ENCODE measurements around the gene KRT83.

Gene KRT83

DNA sequence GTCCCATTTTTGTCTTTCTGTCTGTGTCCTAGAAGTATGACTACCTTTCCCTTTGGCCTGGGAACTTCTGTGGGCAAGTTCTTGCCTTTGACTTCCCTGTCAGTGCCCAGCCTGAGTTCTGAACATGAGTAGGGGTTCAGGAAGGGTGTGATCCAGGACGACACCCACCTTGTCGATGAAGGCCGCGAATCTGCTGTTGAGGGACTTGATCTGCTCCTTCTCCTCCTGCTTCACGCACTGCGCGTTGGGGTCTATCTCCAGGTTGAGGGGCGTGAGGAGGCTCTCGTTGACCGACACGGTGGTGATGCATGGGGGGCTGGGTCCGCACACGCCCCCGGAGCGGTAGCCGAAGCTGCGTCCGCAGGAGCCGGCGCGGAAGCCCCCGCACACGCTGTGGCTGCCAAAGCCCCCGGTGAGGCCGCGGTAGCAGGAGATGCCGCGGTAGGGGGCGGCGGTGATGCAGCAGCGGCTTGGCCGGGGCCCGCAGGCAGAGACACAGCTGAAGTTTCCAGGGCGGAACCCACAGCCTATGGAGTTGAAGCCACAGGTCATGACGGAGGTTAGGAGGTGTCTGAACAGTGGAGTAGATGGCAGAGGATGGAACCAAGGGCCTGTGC, at the start of gene KRT83:
Gene KRT83 (minus strand): TSS at position 615 of the 617 bp plus-strand sequence. CDS start 63 bp downstream, at position 552.
- DNase-seq (ENCODE audit: low read depth, low spot score) = no peak

DNA sequence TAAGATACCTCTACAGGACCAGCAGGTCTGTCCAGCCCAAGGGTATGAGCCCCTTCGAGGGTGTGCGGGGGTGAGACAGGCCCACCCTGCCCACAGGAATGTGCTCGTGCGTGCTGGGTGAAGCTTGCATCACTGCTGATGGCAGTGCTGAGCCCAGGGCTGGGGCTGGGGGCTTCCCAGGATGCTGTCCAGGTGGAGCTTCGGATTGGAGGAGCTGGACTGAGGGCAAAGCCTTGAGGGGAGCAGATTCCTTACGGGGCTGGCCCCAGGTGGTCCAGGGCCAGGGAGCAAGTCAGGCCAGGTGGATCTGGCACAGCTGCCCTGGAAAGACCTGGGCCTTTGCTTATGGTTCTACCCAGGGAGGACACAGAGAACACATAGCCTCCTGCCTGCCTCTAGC, 48.6 kb upstream of the KRT83 start:
- DNase-seq (ENCODE audit: low read depth, low spot score) = no peak

DNA sequence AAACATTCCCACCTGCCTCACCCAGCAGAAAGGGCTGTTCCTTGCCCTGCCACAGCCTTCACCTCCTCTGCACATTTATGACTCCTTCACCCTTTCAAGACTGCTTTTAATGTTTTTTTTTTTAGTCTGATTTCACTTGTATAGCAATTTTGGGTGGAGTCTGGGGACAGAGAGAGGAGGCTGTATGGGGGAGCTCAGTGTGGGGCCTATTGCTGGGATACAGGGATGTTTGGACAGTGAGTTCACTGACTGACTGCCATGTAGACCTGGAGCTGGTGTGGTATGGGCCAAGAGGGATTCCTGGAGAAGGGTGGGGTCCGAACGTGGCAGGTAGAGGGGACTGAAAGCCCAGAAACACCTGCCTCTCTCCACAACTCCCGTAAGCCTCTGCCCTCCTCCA, 48.0 kb upstream of the KRT83 start:
- no peak for DNase-seq (ENCODE audit: low read depth, low spot score)

DNA sequence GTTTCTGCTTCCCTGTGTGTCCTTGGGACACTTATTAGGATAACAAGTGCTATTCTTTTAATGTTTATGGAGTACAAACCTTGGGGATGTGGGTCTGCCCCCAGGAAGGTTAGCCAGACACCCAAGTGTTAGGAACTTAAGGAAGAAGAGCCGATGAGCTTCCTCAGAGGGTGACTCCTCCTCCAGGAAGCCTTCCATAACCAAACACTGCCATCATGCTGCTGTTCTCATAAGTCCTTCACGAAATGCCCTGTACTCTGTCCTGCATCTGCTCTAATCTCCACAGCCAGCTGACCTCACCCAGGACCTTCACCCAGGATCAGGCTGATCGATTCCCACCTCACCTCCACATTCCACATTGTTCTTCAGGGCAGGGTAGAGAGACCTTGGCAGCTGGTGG, 47.3 kb upstream of the KRT83 start:
- DNase-seq (ENCODE audit: low read depth, low spot score) = no peak

DNA sequence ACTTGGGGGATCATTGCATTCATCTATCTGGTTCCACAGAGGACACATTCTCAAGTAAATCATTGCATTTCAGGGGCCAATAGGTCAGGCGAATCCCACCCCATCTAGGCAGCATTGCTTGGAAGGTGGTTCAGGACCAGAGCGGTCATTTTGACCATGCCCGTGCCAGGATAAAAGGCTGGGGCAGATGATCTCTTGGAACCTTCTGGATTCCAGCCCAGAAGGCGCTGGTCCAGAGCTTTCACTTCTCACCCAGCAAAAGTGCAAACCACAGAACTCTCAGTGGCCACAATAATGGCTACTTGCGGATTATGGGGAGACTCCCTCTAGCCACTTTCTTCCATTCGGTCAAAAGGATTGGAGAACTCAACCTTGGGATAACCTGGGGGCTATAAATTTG, 46.7 kb upstream of the KRT83 start:
- no peak for DNase-seq (ENCODE audit: low read depth, low spot score)

DNA sequence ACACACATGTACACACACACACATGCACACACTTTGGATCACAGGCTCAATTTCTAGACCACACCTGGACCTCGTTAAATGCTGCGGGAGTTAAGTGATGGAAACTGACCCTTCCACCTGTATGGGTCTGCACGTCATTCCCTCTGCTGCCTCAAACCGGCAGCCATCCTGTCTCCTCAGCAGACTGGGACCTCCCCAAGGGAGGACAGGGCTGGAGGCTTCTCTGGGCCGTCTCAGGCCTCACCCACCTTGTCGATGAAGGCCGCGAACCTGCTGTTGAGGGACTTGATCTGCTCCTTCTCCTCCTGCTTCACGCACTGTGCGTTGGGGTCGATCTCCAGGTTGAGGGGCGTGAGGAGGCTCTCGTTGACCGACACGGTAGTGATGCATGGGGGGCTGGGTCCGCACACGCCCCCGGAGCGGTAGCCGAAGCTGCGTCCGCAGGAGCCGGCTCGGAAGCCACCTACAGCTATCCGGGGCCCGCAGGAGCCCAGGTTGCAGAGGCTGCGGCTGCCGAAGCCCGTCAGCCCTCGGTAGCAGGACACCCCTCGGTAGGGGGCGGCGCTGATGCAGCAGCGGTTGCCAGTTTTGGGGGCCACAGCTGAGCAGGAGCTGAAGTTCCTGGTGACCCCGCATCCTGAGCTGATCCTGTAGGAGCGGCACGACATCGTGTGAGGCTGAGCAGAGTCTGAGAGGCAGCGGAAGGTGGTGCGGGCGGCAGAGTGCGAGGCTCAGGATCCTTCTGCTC, 45.7 kb upstream of the KRT83 start, which contains the start of gene KRT85:
Gene KRT85 (minus strand): TSS at position 744 of the 748 bp plus-strand sequence. CDS start 76 bp downstream, at position 668.
- DNase-seq (ENCODE audit: low read depth, low spot score) = no peak

DNA sequence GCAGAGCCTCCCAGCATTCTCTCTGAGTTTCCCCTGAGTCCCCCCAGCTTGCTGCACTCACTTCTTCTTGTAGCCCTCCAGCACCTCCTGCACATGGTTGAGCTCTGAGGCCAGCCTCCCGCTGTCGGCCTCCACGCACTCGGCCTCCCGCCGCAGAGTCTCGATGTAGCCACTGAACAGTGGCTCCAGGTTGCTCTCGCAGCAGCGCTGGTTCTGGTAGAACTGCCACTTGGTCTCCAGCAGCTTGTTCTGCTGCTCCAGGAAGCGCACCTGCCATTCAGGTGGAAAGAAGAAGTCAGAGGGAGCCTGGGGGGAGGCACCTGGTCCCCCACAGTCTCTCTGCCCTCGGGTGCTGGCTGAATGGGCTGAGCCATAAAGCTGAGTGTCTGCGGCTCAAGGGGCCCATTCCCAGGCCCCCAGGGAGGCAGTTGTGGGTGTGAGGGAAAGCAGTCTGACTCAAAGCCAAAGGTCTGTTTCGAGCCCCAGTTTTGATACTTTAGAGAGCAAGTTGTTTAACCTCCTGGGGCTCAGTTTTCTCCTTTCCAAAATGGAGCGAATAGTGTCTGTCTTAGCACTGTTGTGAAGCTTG, 43.8 kb upstream of the KRT83 start:
- DNase-seq (ENCODE audit: low read depth, low spot score) = no peak

DNA sequence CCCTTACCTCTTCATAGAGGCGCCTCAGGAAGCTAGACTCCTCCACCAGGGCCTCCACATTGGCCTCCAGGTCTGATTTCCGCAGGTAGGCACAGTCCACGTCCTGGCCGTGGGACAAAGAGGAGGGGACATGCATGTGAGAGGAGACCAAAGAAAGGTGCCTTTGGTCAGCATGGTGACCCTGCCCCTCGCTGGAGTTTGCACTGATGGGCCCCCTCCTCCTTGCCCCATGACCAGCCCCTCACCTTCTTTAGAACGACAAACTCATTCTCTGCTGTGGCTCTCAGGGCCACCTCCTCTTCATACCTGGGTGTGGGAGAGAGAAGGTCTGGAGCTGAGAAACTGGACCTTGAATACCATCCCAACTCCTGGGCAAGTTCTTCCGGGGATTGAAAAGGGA, 42.9 kb upstream of the KRT83 start:
- DNase-seq (ENCODE audit: low read depth, low spot score) = no peak

DNA sequence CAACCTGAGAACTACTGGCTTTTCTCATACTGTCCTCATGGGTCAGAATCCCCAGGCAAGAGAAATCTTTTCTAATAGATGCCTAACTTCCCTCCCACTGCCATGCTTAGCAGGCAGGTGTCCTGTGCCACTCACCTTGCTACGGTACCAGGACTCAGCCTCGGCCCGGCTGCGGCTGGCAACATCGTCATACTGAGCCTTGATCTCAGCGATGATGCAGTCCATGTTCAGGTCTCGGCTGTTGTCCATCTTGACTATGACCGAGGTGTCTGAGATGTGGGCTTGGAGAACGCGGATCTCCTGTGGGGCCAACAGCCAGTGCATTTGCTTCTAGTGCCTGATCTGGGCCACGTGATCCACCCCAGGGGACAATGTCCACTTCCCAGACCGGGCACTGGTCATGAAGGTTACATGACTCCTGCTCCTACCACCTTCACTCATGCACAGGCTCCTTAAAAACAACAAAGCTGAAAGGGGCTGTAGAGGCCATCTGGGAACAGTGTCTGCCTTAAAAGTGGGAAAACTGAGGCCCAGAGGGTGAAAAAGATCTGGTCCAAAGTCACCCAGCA, 42.0 kb upstream of the KRT83 start:
- no peak for DNase-seq (ENCODE audit: low read depth, low spot score)

DNA sequence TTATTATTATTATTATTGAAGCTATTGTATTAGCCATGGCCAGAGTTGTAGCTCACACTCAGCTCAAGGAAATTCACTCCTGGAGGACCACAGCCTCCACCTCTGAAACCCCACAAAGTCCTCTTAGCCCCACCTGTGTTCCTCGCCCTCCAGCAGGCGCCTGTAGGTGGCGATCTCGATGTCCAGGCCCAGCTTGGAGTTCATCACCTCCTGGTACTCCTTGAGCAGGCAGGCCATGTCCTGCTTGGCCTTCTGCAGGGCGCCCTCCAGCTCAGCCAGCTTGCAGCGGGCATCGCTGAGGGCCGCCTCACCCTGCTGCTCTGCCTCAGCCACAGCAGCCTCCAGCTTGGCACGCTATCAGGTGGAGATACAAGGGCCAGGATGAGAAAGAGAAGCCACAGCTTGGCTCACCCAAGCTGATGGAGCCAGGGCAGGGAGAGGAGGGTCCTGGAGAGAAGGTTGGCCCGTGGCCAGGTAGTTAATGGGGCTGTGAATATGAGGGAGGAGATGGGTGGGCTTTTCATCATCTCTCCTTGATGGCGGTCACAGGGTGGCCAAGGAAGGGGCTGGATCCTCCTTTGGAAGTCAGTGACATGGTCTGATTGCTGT, 41.0 kb upstream of the KRT83 start:
- no peak for DNase-seq (ENCODE audit: low read depth, low spot score)

DNA sequence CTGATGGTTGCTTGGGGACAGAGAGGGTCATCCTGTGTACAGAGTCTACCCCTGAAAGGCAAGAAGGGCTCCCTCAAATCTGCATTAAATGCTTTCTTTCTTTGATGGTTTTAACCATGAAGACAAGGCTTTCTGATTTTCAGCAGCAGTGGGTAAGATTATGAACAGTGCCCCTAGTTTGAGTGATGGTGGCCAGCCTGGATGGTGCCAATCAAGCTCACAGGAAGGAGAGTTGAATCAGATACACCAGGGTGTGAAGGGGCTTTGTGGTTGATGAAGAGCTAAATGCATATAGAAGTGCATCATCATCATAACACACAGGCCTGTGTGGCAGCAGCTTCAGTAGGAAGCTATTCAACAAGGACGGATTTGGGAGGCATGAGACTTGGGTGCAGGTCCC, 40.4 kb upstream of the KRT83 start:
- DNase-seq (ENCODE audit: low read depth, low spot score) = no peak

DNA sequence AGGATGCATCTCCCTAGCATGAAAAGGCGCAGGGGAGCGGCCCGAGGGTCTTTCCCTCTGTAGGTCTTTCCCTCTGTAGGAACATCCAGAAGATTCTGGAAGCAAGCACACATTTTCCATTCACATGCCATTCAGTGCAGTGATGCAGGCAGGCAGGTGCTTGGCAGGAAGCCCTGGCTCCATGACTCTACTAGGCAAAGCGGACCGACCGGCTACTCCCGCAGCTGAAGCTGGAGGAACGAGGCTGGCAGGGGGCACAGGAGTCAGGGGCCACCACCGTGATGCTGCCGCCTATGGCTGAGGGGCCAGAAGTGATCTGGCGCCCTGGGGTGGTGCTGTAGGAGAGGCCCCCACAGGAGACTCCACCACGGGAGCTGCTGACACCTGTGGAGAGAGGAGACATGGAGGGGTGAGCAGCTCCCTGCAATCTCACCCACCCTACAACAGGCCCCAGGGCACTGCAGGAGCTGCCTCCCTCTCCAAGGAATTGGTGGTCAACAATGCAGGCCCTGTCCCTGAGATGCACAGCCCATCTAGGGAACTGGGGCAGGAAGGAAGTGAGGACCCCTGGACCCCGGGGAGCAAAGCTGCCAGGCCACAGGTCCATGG, 39.6 kb upstream of the KRT83 start:
- no peak for DNase-seq (ENCODE audit: low read depth, low spot score)

DNA sequence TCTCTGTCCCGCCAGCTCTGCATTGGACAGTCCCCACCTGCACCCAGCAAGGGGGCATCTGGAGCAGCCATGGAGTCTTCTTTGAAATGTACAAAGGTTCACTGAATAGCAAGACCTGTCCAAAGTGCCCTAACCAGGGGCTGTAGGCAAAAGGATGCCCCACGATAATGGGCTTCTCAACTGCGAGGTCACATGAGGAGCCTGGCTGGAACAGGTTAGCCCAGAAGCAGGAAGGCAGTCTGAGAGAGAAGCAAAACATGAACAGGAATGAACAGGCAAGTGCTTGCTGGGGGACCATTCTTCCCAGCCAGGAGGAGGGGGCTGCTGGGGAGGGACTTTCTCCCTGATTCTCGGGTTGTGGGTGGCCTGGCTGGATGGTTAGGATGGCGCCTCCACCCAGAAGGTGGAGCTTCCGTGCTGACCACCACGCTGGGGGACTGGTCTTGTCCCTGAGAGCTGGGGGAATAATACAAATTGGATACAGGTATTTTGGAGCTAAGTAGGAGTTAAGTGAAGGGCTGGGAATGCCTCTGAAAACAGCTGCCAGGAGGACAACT, 39.0 kb upstream of the KRT83 start:
- no peak for DNase-seq (ENCODE audit: low read depth, low spot score)

DNA sequence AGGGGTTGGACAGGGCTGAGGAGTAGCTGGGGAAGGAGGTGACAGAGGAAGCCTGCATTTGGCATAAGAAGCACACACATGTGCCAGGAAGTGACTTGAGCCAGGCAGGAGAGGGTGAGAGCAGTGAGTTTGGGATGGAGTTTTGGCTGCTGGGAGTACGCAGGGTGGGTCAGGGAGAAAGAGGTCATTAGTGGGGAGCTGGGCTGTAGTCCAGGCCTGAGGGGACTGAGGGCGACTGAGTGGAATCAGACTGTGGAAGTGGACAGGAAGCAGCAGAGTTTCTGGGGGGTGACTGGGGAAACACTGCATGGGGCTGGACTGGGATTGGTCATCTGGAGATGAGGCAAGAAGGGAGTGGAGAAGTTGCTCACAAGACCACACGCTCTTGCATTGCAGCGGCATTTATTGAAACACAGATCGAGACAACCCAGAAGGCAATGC, 38.4 kb upstream of the KRT83 start:
- DNase-seq (ENCODE audit: low read depth, low spot score) = no peak

DNA sequence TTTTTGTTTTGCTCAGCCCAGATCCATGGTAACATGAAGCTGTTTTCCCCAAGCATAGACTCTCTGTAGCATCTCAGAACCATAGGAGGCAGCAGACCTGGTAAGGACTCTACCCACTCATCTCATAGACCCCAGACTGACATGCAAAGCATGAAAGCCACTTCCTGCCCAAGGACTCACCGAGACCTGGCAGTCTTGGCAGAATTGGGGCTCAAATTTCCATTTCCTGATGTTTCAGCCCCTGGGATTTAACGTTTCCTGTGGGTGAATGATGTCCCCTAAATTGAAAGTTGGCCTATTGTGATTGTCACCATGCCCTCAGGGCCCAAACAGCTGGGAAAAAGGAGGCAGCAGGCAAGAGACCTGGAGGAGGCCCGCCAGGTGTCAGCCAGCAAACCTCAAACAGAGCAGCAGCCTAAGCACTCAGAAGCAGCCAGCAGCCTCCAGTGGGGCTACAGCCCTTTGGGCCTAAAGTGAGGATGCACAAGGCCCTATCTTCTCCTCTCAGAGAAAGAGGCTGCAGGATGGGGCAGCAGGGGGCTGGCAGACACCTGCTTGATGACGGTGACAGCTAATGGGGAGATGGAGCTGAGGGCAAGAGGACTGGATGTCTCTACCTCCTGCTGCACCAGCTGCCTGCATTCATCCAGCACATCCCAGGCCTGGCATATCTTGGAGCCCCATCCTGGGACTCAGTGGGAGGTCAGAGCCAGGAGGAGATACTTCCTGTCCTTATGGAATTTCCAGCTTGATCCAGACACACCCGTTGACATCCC, 37.6 kb upstream of the KRT83 start:
- no peak for DNase-seq (ENCODE audit: low read depth, low spot score)

DNA sequence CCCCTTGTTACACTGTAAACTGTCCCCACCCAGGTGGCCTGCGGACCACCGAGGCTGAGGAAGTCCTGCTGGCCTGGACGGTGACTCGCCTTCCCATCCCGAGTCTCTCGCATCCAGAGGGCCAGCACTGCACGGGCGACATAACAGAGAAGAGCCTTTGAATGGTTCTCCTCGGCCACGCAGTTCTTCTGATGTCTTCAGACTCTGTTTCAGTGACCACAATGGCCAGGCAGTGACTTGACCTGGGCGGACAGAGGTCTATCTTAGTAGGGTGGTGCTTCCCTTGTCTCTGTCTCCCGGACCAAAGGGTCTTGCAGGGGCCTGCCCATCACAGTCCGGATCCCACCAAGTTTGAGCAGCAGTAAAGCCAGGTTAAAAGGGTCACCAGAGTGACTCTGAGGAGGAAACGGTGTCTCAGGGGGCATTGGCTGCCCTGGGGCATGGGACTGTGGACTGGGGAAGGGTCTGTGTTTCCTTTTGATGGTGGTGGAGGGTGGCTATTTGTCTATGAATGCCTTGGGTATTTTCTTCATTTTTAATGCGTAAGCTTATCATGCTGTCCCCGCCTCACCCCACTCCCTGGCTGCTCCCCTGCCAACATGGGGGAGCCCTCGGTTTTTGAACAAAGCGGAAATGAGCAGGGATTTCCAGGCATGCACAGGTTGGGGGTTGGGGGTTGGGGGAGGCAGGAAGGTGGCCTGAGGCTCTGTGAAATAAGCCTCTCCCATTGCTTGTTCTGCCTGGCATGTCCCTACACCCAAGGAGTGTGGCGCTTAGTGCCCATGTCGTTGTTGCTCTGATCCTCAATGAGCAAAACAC, 35.8 kb upstream of the KRT83 start:
- no peak for DNase-seq (ENCODE audit: low read depth, low spot score)

DNA sequence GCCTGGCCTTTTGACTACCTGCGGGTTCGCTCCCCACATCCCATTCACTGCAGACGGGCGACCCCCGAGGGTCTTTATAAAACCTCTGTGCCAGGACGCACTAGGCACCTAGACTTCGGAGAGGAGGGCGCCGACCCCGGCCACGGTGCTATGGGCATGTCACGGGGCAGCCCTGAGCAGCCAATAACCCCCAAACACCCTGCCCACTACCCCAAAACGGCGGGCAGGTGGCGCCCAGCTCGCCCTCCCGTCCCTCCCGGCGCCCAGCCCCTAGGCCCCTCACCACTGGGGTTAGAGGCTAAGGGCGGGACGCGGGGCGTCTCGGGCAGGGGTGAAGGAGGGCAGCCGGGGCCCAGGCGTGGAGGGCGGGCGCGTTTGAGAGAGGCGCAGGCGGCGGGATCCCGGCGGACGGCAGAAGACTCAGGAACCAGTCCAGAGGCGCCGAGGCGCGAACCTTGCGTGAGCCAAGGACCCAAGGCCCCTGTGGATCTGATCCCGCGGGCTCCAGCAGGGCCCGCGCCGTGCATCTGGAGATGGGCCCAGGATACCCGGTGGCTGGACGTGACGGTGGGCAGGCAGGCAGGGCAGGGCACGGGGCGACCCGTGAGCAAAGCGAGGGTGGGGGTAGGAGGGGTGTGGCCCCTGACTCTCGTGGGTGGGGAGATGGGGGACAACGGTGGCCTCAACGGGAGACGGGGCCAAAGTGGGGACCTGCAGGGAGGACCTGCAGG, 35.0 kb upstream of the KRT83 start:
- DNase-seq (ENCODE audit: low read depth, low spot score) = no peak

DNA sequence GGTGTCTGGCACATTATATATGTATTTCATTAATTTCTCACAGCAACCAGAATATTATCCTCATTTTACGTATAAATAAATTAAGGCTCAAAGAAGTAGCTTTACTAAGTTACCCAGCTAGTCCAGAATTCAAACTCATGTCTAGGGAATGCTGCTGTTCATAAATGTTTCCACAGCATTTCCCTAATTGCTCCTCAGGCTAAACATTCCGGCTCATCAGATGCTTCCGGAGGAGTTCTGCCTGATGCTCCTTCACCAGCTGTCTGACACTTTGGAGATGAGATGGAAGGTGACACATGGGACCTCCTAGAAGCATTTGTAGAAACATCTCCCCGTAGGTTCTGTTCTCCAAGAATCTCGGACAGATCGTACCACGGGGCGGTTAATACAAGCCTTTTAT, 34.0 kb upstream of the KRT83 start:
- DNase-seq (ENCODE audit: low read depth, low spot score) = no peak

DNA sequence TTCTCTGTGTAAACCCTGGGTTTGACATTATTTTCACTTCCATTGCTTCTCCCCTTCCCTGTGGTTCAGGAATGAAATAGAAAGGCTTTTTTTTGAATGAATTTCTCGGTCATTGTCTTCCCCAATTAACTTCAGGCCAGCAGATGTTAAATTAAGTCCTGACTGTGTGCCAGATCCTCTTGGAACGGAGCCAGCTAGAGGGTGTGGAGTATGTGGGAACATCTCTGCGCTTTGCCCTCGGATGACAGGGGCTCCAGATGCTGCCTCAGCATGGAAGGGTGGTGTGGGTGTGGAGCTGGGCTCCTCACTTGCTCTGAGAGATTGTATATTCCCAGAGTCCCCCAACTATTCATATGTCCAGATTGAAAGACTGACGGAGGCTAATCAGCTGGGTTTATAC, 33.0 kb upstream of the KRT83 start:
- no peak for DNase-seq (ENCODE audit: low read depth, low spot score)

Data from activated CD4-positive, CD25-positive, alpha-beta regulatory T cell treated with anti-CD3 and anti-CD28 coated beads, Interleukin-2, amount 50 U/mL, for 16 hours (primary cell).